ENCODE results near the gene GRHPR. TPM values are rescaled to one million over a fixed set of nuclear protein-coding genes. Genes with fewer than 3 reads are reported as not detected.
A peak's percentile ranks its signal among the peaks of the same experiment; 100 is the strongest.

The GRHPR gene
- total RNA-seq, 1 donor from 2014 or later: 78.1 TPM

- no peak for TF ChIP-seq CTCF (IDR thresholded peaks at IDR 0.05; ENCODE audit: partially characterized antibody, unreplicated experiment)
- no peaks in the 10 kb centered on the region for H3K36me3 Mint-ChIP-seq (ENCODE audit: unreplicated experiment)
- H3K9me3 Mint-ChIP-seq (ENCODE audit: unreplicated experiment): peaks cover 3% of the 10 kb centered on the region
- peaks cover 16% of the 10 kb centered on the region for H3K4me1 Mint-ChIP-seq (ENCODE audit: low read depth, unreplicated experiment)
- H3K27me3 Mint-ChIP-seq (ENCODE audit: unreplicated experiment): peaks cover 12% of the 10 kb centered on the region
- H3K27ac Mint-ChIP-seq (ENCODE audit: unreplicated experiment): no peak overlapping the region
- no peak overlapping the region for H3K4me3 Mint-ChIP-seq (ENCODE audit: unreplicated experiment)
- no peak for DNase-seq
Observed at GRCh38 chr9:37413311-37413710, 9.2 kb upstream of the GRHPR start.

GRCh38 chr9:37414503-37414943, 8.0 kb upstream of the GRHPR start:
- Mint-ChIP-seq H3K4me1 (ENCODE audit: low read depth, unreplicated experiment) (peaks cover 16% of the 10 kb centered on the region), H3K4me3 (ENCODE audit: unreplicated experiment) (no peak overlapping the region), H3K27me3 (ENCODE audit: unreplicated experiment) (peaks cover 12% of the 10 kb centered on the region), H3K9me3 (ENCODE audit: unreplicated experiment) (peaks cover 3% of the 10 kb centered on the region), H3K27ac (ENCODE audit: unreplicated experiment) (no peak overlapping the region), H3K36me3 (ENCODE audit: unreplicated experiment) (no peaks in the 10 kb centered on the region)
- no peak for DNase-seq
- TF ChIP-seq CTCF (IDR thresholded peaks at IDR 0.05; ENCODE audit: partially characterized antibody, unreplicated experiment): no peak

- Mint-ChIP-seq H3K4me3 (ENCODE audit: unreplicated experiment) (no peak overlapping the region), H3K27me3 (ENCODE audit: unreplicated experiment) (peaks cover 10% of the 10 kb centered on the region), H3K4me1 (ENCODE audit: low read depth, unreplicated experiment) (peaks cover 14% of the 10 kb centered on the region), H3K9me3 (ENCODE audit: unreplicated experiment) (peaks cover 2% of the 10 kb centered on the region), H3K27ac (ENCODE audit: unreplicated experiment) (peak overlapping the region; percentile 79), H3K36me3 (ENCODE audit: unreplicated experiment) (no peaks in the 10 kb centered on the region)
- DNase-seq: peak; percentile 84
- peak; percentile 96 for TF ChIP-seq CTCF (IDR thresholded peaks at IDR 0.05; ENCODE audit: partially characterized antibody, unreplicated experiment)
Observed at GRCh38 chr9:37415011-37415719, 7.3 kb upstream of the GRHPR start.

GRCh38 chr9:37417252-37417803, 5.2 kb upstream of the GRHPR start:
- Mint-ChIP-seq H3K27me3 (ENCODE audit: unreplicated experiment) (peaks cover 9% of the 10 kb centered on the region), H3K27ac (ENCODE audit: unreplicated experiment) (no peak overlapping the region), H3K36me3 (ENCODE audit: unreplicated experiment) (no peaks in the 10 kb centered on the region), H3K9me3 (ENCODE audit: unreplicated experiment) (peaks cover 1% of the 10 kb centered on the region), H3K4me1 (ENCODE audit: low read depth, unreplicated experiment) (peaks cover 17% of the 10 kb centered on the region), H3K4me3 (ENCODE audit: unreplicated experiment) (no peak overlapping the region)
- no peak for DNase-seq
- TF ChIP-seq CTCF (IDR thresholded peaks at IDR 0.05; ENCODE audit: partially characterized antibody, unreplicated experiment): no peak

Measured in glutamatergic neuron (in vitro differentiated cells).